Measurements from ENCODE around the gene CPEB4. TPM values are rescaled to one million over a fixed set of nuclear protein-coding genes. Genes with fewer than 3 reads are reported as not detected.

CPEB4 gene
- total and polyA plus RNA-seq, 2 donors, result 22.1 to 26.4 TPM

GRCh38 chr5:173885054-173885443 is 3.1 kb upstream of the CPEB4 start:
- Histone ChIP-seq H3K4me1 (ENCODE audit: insufficient read depth) (no peaks in the 10 kb centered on the region), H3K27ac (ENCODE audit: low read depth) (no peak overlapping the region), H3K4me3 (ENCODE audit: low read depth, low read length) (no peak overlapping the region), H3K36me3 (ENCODE audit: insufficient read depth) (no peaks in the 10 kb centered on the region)
- DNase-seq (ENCODE audit: extremely low spot score), result no peak
- WGBS, result 72% methylated on average over 1 of the region's 1 CpG

GRCh38 chr5:173885475-173886010 is 2.6 kb upstream of the CPEB4 start:
- no peaks in the 10 kb centered on the region for H3K36me3 ChIP-seq (ENCODE audit: insufficient read depth)
- H3K4me1 ChIP-seq (ENCODE audit: insufficient read depth), result no peaks in the 10 kb centered on the region
- no peak overlapping the region for H3K4me3 ChIP-seq (ENCODE audit: low read depth, low read length)
- 37% methylated on average over 6 of the region's 6 CpGs for WGBS
- no peak overlapping the region for H3K27ac ChIP-seq (ENCODE audit: low read depth)
- DNase-seq (ENCODE audit: extremely low spot score), result no peak

DNA sequence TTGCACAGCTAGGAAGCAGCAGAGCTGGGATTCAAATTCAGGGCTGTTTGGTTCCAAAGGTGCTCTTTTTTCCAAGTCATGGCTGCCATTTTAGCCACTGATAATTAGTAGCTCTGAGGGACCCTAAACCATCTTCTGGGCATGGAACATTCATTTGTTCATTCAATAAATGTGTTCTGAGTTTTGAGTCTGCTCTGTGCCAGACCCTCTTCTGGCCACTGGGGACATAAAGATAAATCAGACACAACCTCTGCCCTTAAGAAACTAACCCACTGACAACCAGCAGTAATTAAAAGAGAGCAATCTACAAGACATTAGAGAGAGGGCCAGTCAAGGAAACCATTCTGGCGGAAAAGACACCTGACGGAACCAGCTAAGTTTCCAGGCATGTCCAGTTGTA is 2.0 kb upstream of the CPEB4 start:
- Histone ChIP-seq H3K4me3 (ENCODE audit: low read depth, low read length) (no peak overlapping the region), H3K27ac (ENCODE audit: low read depth) (no peak overlapping the region), H3K36me3 (ENCODE audit: insufficient read depth) (no peaks in the 10 kb centered on the region), H3K4me1 (ENCODE audit: insufficient read depth) (no peaks in the 10 kb centered on the region)
- no peak for DNase-seq (ENCODE audit: extremely low spot score)
- 97% methylated on average over 2 of the region's 2 CpGs for WGBS

GRCh38 chr5:173888473-173889131 is 453 bp downstream of the CPEB4 start:
- Histone ChIP-seq H3K4me1 (ENCODE audit: insufficient read depth) (no peaks in the 10 kb centered on the region), H3K36me3 (ENCODE audit: insufficient read depth) (no peaks in the 10 kb centered on the region), H3K27ac (ENCODE audit: low read depth) (peak overlapping the region; percentile 86), H3K4me3 (ENCODE audit: low read depth, low read length) (peak overlapping the region; percentile 94)
- DNase-seq (ENCODE audit: extremely low spot score), result no peak
- WGBS, result under 1% methylated on average over 37 of the region's 37 CpGs

- Histone ChIP-seq H3K36me3 (ENCODE audit: insufficient read depth) (no peaks in the 10 kb centered on the region), H3K4me1 (ENCODE audit: insufficient read depth) (no peaks in the 10 kb centered on the region), H3K27ac (ENCODE audit: low read depth) (no peak overlapping the region), H3K4me3 (ENCODE audit: low read depth, low read length) (peak overlapping the region; percentile 29)
- DNase-seq (ENCODE audit: extremely low spot score), result no peak
- WGBS, result 33% methylated on average over 19 of the region's 19 CpGs
Observed at GRCh38 chr5:173890195-173890991, 2.2 kb downstream of the CPEB4 start.

GRCh38 chr5:173891308-173892116 is 3.4 kb downstream of the CPEB4 start:
- Histone ChIP-seq H3K36me3 (ENCODE audit: insufficient read depth) (no peaks in the 10 kb centered on the region), H3K4me3 (ENCODE audit: low read depth, low read length) (peak overlapping the region; percentile 18), H3K27ac (ENCODE audit: low read depth) (no peak overlapping the region), H3K4me1 (ENCODE audit: insufficient read depth) (no peaks in the 10 kb centered on the region)
- 50% methylated on average over 3 of the region's 3 CpGs for WGBS
- no peak for DNase-seq (ENCODE audit: extremely low spot score)

DNA sequence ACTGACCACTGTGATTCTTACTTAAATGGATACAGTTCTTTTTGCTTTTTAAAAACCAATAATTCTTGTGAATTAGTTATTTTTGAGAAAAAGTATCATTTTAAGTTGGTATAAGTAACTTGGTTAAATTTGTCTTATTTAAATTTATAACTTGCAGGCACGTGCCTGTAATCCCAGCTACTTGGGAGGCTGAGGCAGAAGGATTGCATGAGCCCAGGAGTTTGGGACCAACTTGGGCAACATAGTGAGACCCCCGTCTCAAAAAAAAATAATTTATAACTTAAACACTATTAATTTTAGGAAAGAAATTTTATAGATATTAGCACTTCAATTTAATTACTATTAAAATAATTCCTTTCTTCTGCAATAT is 5.0 kb downstream of the CPEB4 start:
- H3K4me1 ChIP-seq (ENCODE audit: insufficient read depth), result no peaks in the 10 kb centered on the region
- no peak overlapping the region for H3K27ac ChIP-seq (ENCODE audit: low read depth)
- no peak overlapping the region for H3K4me3 ChIP-seq (ENCODE audit: low read depth, low read length)
- 89% methylated on average over 2 of the region's 2 CpGs for WGBS
- DNase-seq (ENCODE audit: extremely low spot score), result no peak
- no peaks in the 10 kb centered on the region for H3K36me3 ChIP-seq (ENCODE audit: insufficient read depth)

DNA sequence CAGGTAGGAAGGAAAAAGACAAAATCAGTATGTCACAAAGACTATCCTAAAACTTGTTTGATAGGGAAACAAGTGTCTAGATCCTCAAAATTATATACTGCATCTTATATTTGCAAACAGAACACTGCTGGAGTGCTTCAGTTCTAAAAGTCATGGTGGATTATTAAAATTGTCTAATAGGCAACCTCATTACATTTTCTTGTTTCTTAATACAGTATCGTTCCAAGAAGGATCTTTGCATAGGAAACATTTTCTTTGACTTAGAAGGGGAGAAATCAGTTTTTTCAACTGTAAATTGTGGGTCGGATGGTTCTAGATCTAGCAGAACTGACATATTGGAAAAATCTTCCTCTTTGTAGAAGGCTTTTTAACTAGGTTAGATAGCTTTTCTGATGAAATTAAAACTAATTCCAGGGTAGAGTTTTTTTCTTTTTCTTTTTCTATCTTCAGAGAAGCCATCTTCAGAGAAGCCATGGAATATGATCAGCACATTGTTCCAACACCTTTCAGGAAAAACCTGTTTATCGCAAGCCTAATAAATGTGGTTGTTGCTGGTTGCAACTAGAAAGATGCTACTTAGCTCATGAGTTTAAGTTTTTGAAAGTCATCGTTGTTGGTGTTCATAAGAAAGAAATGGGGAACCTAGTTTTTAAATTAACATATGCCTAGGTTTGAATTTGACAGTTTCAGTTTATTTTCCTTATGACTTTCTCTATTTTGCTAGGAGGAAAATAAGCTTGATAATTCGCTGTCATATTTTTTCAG is 7.4 kb downstream of the CPEB4 start:
- H3K4me3 ChIP-seq (ENCODE audit: low read depth, low read length), result no peak overlapping the region
- H3K36me3 ChIP-seq (ENCODE audit: insufficient read depth), result no peaks in the 10 kb centered on the region
- no peak overlapping the region for H3K27ac ChIP-seq (ENCODE audit: low read depth)
- 90% methylated on average over 5 of the region's 5 CpGs for WGBS
- H3K4me1 ChIP-seq (ENCODE audit: insufficient read depth), result no peaks in the 10 kb centered on the region
- DNase-seq (ENCODE audit: extremely low spot score), result no peak

GRCh38 chr5:173896631-173897030 is 8.5 kb downstream of the CPEB4 start:
- H3K4me1 ChIP-seq (ENCODE audit: insufficient read depth), result no peaks in the 10 kb centered on the region
- H3K27ac ChIP-seq (ENCODE audit: low read depth), result no peak overlapping the region
- WGBS, result over 99% methylated on average over 4 of the region's 4 CpGs
- H3K4me3 ChIP-seq (ENCODE audit: low read depth, low read length), result no peak overlapping the region
- no peak for DNase-seq (ENCODE audit: extremely low spot score)
- no peaks in the 10 kb centered on the region for H3K36me3 ChIP-seq (ENCODE audit: insufficient read depth)

DNA sequence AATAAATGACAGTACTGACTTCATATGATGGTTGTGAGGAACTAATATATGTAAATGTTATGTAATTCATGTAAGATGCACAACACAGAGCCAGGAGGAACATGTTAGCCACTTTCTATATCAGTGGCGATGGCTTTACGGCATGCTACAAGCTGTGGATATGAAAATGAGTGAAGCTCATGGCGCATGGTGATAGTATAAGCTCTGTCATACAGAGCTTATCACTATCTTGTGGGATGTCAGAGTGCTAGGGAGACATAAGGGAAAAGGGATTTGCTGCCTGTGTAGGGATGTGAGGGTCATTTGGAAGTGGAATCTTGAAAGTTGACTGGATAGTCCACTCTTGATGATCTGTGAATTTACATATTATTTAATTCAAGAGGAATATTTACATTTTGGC is 13.6 kb downstream of the CPEB4 start:
- no peak for DNase-seq (ENCODE audit: extremely low spot score)
- H3K4me1 ChIP-seq (ENCODE audit: insufficient read depth), result peaks cover 2% of the 10 kb centered on the region
- 87% methylated on average over 3 of the region's 3 CpGs for WGBS
- no peak overlapping the region for H3K27ac ChIP-seq (ENCODE audit: low read depth)
- H3K36me3 ChIP-seq (ENCODE audit: insufficient read depth), result no peaks in the 10 kb centered on the region
- no peak overlapping the region for H3K4me3 ChIP-seq (ENCODE audit: low read depth, low read length)

- Histone ChIP-seq H3K27ac (ENCODE audit: low read depth) (no peak overlapping the region), H3K4me3 (ENCODE audit: low read depth, low read length) (no peak overlapping the region), H3K4me1 (ENCODE audit: insufficient read depth) (peaks cover 2% of the 10 kb centered on the region), H3K36me3 (ENCODE audit: insufficient read depth) (no peaks in the 10 kb centered on the region)
- DNase-seq (ENCODE audit: extremely low spot score), result no peak
- 87% methylated on average over 1 of the region's 1 CpG for WGBS
Observed at GRCh38 chr5:173902334-173902733, 14.2 kb downstream of the CPEB4 start.

DNA sequence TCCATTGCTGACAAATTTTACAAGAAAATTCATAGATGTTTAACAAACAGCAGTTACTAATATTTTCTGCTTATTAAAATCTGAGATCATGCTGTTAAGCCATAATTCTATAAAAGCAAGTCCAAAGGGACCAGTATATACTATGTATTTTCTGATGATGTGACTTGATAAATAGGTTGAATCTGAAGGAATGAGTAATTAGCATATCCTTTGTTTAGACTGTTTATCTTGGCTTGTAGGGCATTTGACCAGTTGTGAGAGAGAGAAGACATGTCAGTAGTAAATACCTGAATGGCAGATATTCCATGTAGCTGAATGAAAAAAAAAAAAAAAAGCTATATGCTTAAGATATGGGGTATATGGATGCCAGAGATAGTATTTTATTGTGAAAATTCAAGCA is 14.6 kb downstream of the CPEB4 start:
- no peak for DNase-seq (ENCODE audit: extremely low spot score)
- no peak overlapping the region for H3K27ac ChIP-seq (ENCODE audit: low read depth)
- H3K4me1 ChIP-seq (ENCODE audit: insufficient read depth), result peaks cover 2% of the 10 kb centered on the region

More for the DNA sequence above, 14.6 kb downstream of the CPEB4 start:
- Histone ChIP-seq H3K4me3 (ENCODE audit: low read depth, low read length) (no peak overlapping the region), H3K36me3 (ENCODE audit: insufficient read depth) (no peaks in the 10 kb centered on the region)
